ENCODE results near the gene MICALL2.
"Not testable (repeated sequence)": the region's sequence is repeated elsewhere in the genome, so short reads cannot be mapped to it uniquely, and the experiment has no call there.

DNA sequence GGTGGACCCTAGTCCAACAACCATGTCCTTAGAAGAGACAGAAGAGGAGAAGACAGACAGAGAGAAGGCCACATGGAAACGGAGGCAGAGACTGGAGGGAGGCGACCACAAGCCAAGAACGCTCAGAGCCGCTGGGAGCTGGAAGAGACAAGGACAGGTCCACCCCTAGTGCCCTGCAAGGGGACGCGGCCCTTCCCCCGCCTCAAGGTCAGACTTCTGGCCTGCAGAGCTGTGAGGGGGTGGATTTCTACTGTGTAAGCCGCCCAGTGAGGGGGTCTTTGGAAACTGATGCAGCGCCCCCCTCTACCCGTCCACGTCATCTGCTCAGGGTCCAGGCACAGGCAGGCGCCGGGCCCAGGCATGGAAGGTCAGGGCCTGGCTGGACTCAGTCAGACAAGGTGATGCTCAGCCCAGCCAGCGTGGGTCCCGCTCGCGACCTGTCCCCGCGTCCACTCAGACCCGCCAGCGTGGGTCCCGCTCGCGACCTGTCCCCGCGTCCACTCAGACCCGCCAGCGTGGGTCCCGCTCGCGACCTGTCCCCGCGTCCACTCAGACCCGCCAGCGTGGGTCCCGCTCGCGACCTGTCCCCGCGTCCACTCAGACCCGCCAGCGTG lies 15.6 kb downstream of the MICALL2 start:
- TF ChIP-seq, protein P1, sequence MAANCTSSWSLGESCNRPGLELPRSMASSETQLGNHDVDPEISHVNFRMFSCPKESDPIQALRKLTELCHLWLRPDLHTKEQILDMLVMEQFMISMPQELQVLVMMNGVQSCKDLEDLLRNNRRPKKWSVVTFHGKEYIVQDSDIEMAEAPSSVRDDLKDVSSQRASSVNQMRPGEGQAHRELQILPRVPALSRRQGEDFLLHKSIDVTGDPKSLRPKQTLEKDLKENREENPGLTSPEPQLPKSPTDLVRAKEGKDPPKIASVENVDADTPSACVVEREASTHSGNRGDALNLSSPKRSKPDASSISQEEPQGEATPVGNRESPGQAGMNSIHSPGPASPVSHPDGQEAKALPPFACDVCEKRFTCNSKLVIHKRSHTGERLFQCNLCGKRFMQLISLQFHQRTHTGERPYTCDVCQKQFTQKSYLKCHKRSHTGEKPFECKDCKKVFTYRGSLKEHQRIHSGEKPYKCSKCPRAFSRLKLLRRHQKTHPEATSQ (tag by site-specific recombination; IDR thresholded peaks at IDR 0.05) = not testable (repeated sequence)
- not testable (repeated sequence) for TF ChIP-seq SCRT1 (tag by site-specific recombination; IDR thresholded peaks at IDR 0.05; ENCODE audit: borderline replicate concordance); ZBTB1 (tag by site-specific recombination; IDR thresholded peaks at IDR 0.05)

All from HEK293 (cell line).